ENCODE results near the gene DLG2.
"Not testable (repeated sequence)": the region's sequence is repeated elsewhere in the genome, so short reads cannot be mapped to it uniquely, and the experiment has no call there.

Gene DLG2

GRCh38 chr11:85628771-85629341, 1.7 kb upstream of the DLG2 start:
- TF ChIP-seq, protein P1, sequence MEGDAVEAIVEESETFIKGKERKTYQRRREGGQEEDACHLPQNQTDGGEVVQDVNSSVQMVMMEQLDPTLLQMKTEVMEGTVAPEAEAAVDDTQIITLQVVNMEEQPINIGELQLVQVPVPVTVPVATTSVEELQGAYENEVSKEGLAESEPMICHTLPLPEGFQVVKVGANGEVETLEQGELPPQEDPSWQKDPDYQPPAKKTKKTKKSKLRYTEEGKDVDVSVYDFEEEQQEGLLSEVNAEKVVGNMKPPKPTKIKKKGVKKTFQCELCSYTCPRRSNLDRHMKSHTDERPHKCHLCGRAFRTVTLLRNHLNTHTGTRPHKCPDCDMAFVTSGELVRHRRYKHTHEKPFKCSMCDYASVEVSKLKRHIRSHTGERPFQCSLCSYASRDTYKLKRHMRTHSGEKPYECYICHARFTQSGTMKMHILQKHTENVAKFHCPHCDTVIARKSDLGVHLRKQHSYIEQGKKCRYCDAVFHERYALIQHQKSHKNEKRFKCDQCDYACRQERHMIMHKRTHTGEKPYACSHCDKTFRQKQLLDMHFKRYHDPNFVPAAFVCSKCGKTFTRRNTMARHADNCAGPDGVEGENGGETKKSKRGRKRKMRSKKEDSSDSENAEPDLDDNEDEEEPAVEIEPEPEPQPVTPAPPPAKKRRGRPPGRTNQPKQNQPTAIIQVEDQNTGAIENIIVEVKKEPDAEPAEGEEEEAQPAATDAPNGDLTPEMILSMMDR (IDR thresholded peaks at IDR 0.05; ENCODE audit: low read depth, low read length, missing control alignments) = no peak
- DNase-seq (ENCODE audit: low read depth) = no peak
- H3K4me3 ChIP-seq (ENCODE audit: low read depth, low read length) = peak overlapping the region; percentile 92

- DNase-seq (ENCODE audit: low read depth) = peak; percentile 83
- peak within 1 kb of the TSS; percentile 92 for H3K4me3 ChIP-seq (ENCODE audit: low read depth, low read length)
- TF ChIP-seq, protein P1 (IDR thresholded peaks at IDR 0.05; ENCODE audit: low read depth, low read length, missing control alignments) = no peak
Measured at GRCh38 chr11:85627998-85628770, 1.0 kb upstream of the DLG2 start, which contains the start of gene TMEM126B. Gene TMEM126B, plus strand, starts transcription at chr11:85628593. Its CDS starts 15 bp downstream, at chr11:85628608.

DNA sequence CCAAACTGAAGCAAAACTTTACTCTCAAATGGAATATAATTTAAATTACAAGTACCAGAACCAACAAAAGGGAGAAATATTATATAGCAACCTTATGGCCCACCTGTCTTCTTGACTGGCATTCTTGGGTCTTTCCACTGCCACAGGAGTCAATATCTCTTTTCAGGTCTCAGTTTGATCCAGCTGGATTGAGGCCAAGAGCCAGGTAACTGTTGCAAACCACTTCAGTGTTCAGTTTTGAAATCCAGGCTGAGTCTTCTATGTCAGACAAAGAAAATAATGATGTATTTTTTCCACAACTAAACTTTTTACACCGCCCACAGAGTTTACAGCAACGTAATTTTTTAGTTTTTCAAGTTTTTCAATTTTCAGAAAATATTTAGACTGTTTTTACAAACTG, 648 bp downstream of the DLG2 start:
- TF ChIP-seq, protein P1 (IDR thresholded peaks at IDR 0.05; ENCODE audit: low read depth, low read length, missing control alignments) = no peak
- H3K4me3 ChIP-seq (ENCODE audit: low read depth, low read length) = no peak overlapping the region
- DNase-seq (ENCODE audit: low read depth) = no peak

GRCh38 chr11:85620256-85620655, 6.9 kb downstream of the DLG2 start:
- H3K4me3 ChIP-seq (ENCODE audit: low read depth, low read length) = no peak overlapping the region
- TF ChIP-seq, protein P1 (IDR thresholded peaks at IDR 0.05; ENCODE audit: low read depth, low read length, missing control alignments) = no peak
- no peak for DNase-seq (ENCODE audit: low read depth)

GRCh38 chr11:85619499-85619898, 7.6 kb downstream of the DLG2 start:
- TF ChIP-seq, protein P1 (IDR thresholded peaks at IDR 0.05; ENCODE audit: low read depth, low read length, missing control alignments) = no peak
- no peak for DNase-seq (ENCODE audit: low read depth)
- no peak overlapping the region for H3K4me3 ChIP-seq (ENCODE audit: low read depth, low read length)

GRCh38 chr11:85611643-85612042, 15.5 kb downstream of the DLG2 start:
- not testable (repeated sequence) for DNase-seq (ENCODE audit: low read depth); H3K4me3 ChIP-seq (ENCODE audit: low read depth, low read length)

DNA sequence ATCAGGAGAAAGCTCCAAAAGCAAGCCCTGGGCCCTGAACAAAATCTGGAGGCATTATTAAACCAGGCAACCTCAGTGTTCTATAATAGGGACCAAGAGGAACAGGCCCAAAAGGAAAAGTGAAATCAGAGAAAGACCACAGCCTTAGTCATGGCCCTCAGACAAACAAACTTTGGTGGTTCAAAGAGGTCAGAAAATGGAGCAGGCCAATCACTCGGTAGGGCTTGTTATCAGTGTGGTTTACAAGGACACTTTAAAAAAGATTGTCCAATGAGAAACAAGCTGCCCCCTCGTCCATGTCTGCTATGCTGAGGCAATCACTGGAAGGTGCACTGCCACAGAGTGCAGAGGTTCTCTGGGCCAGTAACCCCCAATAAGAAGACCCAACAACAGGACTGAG, 17.9 kb downstream of the DLG2 start:
- not testable (repeated sequence) for DNase-seq (ENCODE audit: low read depth); H3K4me3 ChIP-seq (ENCODE audit: low read depth, low read length)

GRCh38 chr11:85608621-85609020, 18.5 kb downstream of the DLG2 start:
- H3K4me3 ChIP-seq (ENCODE audit: low read depth, low read length); DNase-seq (ENCODE audit: low read depth): not testable (repeated sequence)

- not testable (repeated sequence) for H3K4me3 ChIP-seq (ENCODE audit: low read depth, low read length); DNase-seq (ENCODE audit: low read depth)
Measured at GRCh38 chr11:85606237-85606636, 20.9 kb downstream of the DLG2 start.

Measured in GM12864 (cell line).